Progenitor cell of endocrine pancreas (in vitro differentiated cells): Measurements from ENCODE around the gene PFDN2. TPM values are rescaled to one million over a fixed set of nuclear protein-coding genes. Genes with fewer than 3 reads are reported as not detected.
"Not testable (repeated sequence)": the region's sequence is repeated elsewhere in the genome, so short reads cannot be mapped to it uniquely, and the experiment has no call there.

Source experiments
- DNase-seq: peaks from one replicate; pipeline ENCODE4 v3.0.0; 2021; ENCODE audit warnings: low spot score; ENCODE audit not compliant: unreplicated experiment
- H3K27ac Mint-ChIP-seq: 2 replicates; pipeline ENCODE4 v1.8.0; 2021; ENCODE audit warnings: mild to moderate bottlenecking, moderate library complexity, mixed read lengths
- H3K27me3 Mint-ChIP-seq: 2 replicates; pipeline ENCODE4 v1.8.0; 2021; ENCODE audit warnings: mixed read lengths
- H3K36me3 Mint-ChIP-seq: 2 replicates; pipeline ENCODE4 v1.8.0; 2022; ENCODE audit warnings: mixed read lengths; ENCODE audit not compliant: insufficient read depth
- H3K4me1 Mint-ChIP-seq: 2 replicates; pipeline ENCODE4 v1.8.0; 2021; ENCODE audit warnings: low read depth, mixed read lengths
- H3K4me3 Mint-ChIP-seq: 2 replicates; pipeline ENCODE4 v1.8.0; 2021; ENCODE audit warnings: low read depth, mild to moderate bottlenecking, moderate library complexity, mixed read lengths
- H3K9me3 Mint-ChIP-seq: 2 replicates; pipeline ENCODE4 v1.8.0; 2021; ENCODE audit warnings: low read depth, mixed read lengths
- CTCF ChIP-seq: fragments of 200-600 bp; sonication (generic); IDR thresholded peaks from one replicate; pipeline ENCODE4 v1.5.0; 2021; ENCODE audit warnings: antibody characterized with exemption, mild to moderate bottlenecking; ENCODE audit not compliant: unreplicated experiment
- total RNA-seq: library from RNA; stranded (reverse); gene quantifications from 2 replicates; pipeline ENCODE4 v1.2.1, GENCODE V29; 2021

Gene PFDN2
- total RNA-seq, 1 donor from 2014 or later: 54.8 TPM

GRCh38 chr1:161119092-161119903, 1.5 kb upstream of the PFDN2 start:
- no peak for DNase-seq
- Mint-ChIP-seq H3K4me1 (peaks cover 24% of the 10 kb centered on the region), H3K9me3 (no peaks in the 10 kb centered on the region), H3K27ac (peak overlapping the region; percentile 97), H3K27me3 (no peaks in the 10 kb centered on the region), H3K36me3 (peaks cover 20% of the 10 kb centered on the region), H3K4me3 (peak overlapping the region; percentile 95)
- TF ChIP-seq CTCF: peak; percentile 40

DNA sequence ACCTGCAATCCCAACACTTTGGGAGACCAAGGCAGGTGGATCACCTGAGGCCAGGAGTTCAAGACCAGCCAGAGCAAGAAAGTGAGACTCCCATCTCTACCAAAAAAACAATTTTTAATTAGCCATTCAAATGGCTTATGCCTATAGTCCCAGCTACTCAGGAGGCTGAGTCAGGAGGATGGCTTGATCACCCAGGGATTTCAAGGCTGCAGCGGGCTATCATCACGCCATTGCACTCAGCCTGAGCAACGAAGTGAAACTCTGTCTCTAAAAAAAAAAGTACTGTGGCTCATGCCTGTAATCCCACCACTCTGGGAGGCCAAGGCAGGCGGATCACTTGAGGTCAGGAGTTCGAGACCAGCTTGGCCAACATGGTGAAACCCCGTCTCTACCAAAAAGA, 1.9 kb downstream of the PFDN2 start:
- Mint-ChIP-seq H3K4me3 (peak overlapping the region; percentile 95), H3K4me1 (peaks cover 24% of the 10 kb centered on the region)
- not testable (repeated sequence) for H3K27ac Mint-ChIP-seq, H3K27me3 Mint-ChIP-seq, H3K9me3 Mint-ChIP-seq, DNase-seq, H3K36me3 Mint-ChIP-seq

- H3K4me3 Mint-ChIP-seq: no peak overlapping the region
- no peaks in the 10 kb centered on the region for H3K9me3 Mint-ChIP-seq
- H3K27me3 Mint-ChIP-seq: no peaks in the 10 kb centered on the region
- H3K27ac Mint-ChIP-seq: no peak overlapping the region
- H3K36me3 Mint-ChIP-seq: peaks cover 5% of the 10 kb centered on the region
- DNase-seq: no peak
- TF ChIP-seq CTCF: no peak
- peaks cover 24% of the 10 kb centered on the region for H3K4me1 Mint-ChIP-seq
Measured at GRCh38 chr1:161115132-161115711, 2.6 kb downstream of the PFDN2 start.

- no peak for DNase-seq
- H3K9me3 Mint-ChIP-seq: no peaks in the 10 kb centered on the region
- no peaks in the 10 kb centered on the region for H3K27me3 Mint-ChIP-seq
- no peak overlapping the region for H3K4me3 Mint-ChIP-seq
- no peak for TF ChIP-seq CTCF
- H3K36me3 Mint-ChIP-seq: peaks cover under 1% of the 10 kb centered on the region
- no peak overlapping the region for H3K27ac Mint-ChIP-seq
- H3K4me1 Mint-ChIP-seq: peaks cover 22% of the 10 kb centered on the region
Measured at GRCh38 chr1:161114556-161114955, 3.3 kb downstream of the PFDN2 start.

GRCh38 chr1:161113915-161114314, 3.9 kb downstream of the PFDN2 start:
- Mint-ChIP-seq H3K27me3 (no peaks in the 10 kb centered on the region), H3K4me1 (peaks cover 16% of the 10 kb centered on the region), H3K4me3 (no peak overlapping the region), H3K27ac (no peak overlapping the region), H3K36me3 (no peaks in the 10 kb centered on the region), H3K9me3 (no peaks in the 10 kb centered on the region)
- DNase-seq: no peak
- TF ChIP-seq CTCF: no peak

DNA sequence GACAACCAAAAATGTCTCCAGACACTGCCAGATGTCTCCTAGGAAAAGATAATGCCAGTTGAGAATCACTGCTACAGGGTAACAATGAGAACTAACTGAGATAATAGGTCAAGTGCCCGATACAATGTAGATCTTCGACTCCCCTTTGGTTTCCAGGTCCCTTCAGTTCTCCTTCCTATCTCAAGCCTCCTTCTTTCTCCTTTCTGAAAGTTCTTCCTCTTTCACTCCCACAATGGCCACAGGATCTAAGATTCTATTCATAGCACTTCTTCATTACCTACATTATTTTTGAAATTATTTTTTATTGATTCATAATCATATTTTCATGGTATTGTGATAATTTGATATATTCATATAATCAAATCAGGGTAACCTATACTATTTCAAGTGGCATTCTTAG, 6.3 kb downstream of the PFDN2 start:
- Mint-ChIP-seq H3K4me1 (peaks cover 3% of the 10 kb centered on the region), H3K36me3 (peaks cover 1% of the 10 kb centered on the region), H3K4me3 (no peak overlapping the region), H3K27ac (no peak overlapping the region), H3K27me3 (no peaks in the 10 kb centered on the region), H3K9me3 (no peaks in the 10 kb centered on the region)
- TF ChIP-seq CTCF: no peak
- DNase-seq: no peak
